Measurements from ENCODE around the gene ABCC1. TPM values are rescaled to one million over a fixed set of nuclear protein-coding genes. Genes with fewer than 3 reads are reported as not detected.
A peak's percentile ranks its signal among the peaks of the same experiment; 100 is the strongest.

Gene ABCC1
- total RNA-seq, 1 experiment from 2014 or later, result 25.0 TPM

GRCh38 chr16:15946257-15947044 lies 3.0 kb upstream of the ABCC1 start:
- H3K36me3 ChIP-seq (ENCODE audit: insufficient read depth, low read length, poor library complexity, severe bottlenecking), result no peaks in the 10 kb centered on the region
- no TSS peak for BruUV-seq (replicated peaks)
- peaks cover 15% of the 10 kb centered on the region for H3K4me1 ChIP-seq (ENCODE audit: insufficient read depth, low read length, poor library complexity, severe bottlenecking)
- TF ChIP-seq EZH2 (IDR thresholded peaks at IDR 0.05; ENCODE audit: borderline replicate concordance, low read depth, low read length, poor library complexity, severe bottlenecking), result no peak
- no peak for TF ChIP-seq CTCF (conservative IDR thresholded peaks at IDR 0.05; ENCODE audit: low read depth, low read length)
- H3K9me3 ChIP-seq (ENCODE audit: low read depth, low read length, poor library complexity, severe bottlenecking), result no peaks in the 10 kb centered on the region
- intact Hi-C loops (cut with micrococcal nuclease; ENCODE audit: unreplicated experiment), result no loop called here
- peak overlapping the region; percentile 0 for H3K27ac ChIP-seq (ENCODE audit: low read depth, low read length, poor library complexity, severe bottlenecking)
- H3K4me3 ChIP-seq (ENCODE audit: low read depth, low read length, poor library complexity, severe bottlenecking), result no peak overlapping the region
- peak; percentile 62 for DNase-seq (ENCODE audit: low spot score)
- ChIA-PET CTCF (no interaction called here), POLR2A (ENCODE audit: low non-redundant PET) (no interaction called here)
- no peaks in the 10 kb centered on the region for H3K27me3 ChIP-seq (replicated peaks; ENCODE audit: insufficient read depth, low read depth, low read length, poor library complexity)

- H3K27ac ChIP-seq (ENCODE audit: low read depth, low read length, poor library complexity, severe bottlenecking), result no peak overlapping the region
- no TSS peak for BruUV-seq (replicated peaks)
- TF ChIP-seq EZH2 (IDR thresholded peaks at IDR 0.05; ENCODE audit: borderline replicate concordance, low read depth, low read length, poor library complexity, severe bottlenecking) (no peak), CTCF (conservative IDR thresholded peaks at IDR 0.05; ENCODE audit: low read depth, low read length) (no peak)
- POLR2A ChIA-PET (ENCODE audit: low non-redundant PET), result no interaction called here
- no peak overlapping the region for H3K4me3 ChIP-seq (ENCODE audit: low read depth, low read length, poor library complexity, severe bottlenecking)
- no peaks in the 10 kb centered on the region for H3K36me3 ChIP-seq (ENCODE audit: insufficient read depth, low read length, poor library complexity, severe bottlenecking)
- intact Hi-C loops (cut with micrococcal nuclease; ENCODE audit: unreplicated experiment), result no loop called here
- H3K27me3 ChIP-seq (replicated peaks; ENCODE audit: insufficient read depth, low read depth, low read length, poor library complexity), result no peaks in the 10 kb centered on the region
- H3K9me3 ChIP-seq (ENCODE audit: low read depth, low read length, poor library complexity, severe bottlenecking), result no peaks in the 10 kb centered on the region
- CTCF ChIA-PET, result no interaction called here
- peaks cover 15% of the 10 kb centered on the region for H3K4me1 ChIP-seq (ENCODE audit: insufficient read depth, low read length, poor library complexity, severe bottlenecking)
- DNase-seq (ENCODE audit: low spot score), result no peak
Observed at GRCh38 chr16:15947983-15948509, 1.4 kb upstream of the ABCC1 start.

DNA sequence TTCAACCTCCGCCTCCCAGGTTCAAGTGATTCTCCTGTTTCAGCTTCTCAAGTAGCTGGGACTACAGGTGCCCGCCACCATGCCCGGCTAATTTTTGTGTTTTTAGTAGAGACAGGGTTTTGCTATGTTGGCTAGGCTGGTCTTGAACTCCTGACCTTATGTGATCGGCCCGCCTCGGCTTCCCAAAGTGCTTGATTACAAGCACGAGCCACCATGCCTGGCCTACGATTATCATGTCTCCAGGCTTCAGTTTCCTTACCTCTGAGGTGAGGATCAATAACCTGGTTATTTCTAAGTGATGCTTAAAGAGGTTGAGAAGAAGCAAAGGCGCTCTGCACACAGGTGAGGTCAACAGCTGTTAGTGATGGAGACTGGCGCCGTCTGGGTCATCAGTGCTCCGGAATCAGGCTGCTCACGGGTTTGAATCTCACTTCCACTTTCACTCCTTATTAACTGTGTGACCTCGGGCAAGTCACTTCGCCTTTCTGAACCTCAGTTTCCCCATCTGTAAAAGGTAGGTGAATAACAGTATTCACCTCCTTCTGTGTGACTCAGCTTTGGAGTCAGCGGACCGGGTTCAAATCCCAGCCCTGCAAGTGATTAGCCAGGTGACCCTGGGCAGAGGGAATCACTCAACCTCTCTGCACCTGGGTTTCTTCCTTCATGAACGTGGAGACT lies 745 bp upstream of the ABCC1 start:
- peak overlapping the region; percentile 45 for H3K27ac ChIP-seq (ENCODE audit: low read depth, low read length, poor library complexity, severe bottlenecking)
- H3K27me3 ChIP-seq (replicated peaks; ENCODE audit: insufficient read depth, low read depth, low read length, poor library complexity), result no peaks in the 10 kb centered on the region
- peak overlapping the region; percentile 92 for H3K4me3 ChIP-seq (ENCODE audit: low read depth, low read length, poor library complexity, severe bottlenecking)
- intact Hi-C loops (cut with micrococcal nuclease; ENCODE audit: unreplicated experiment), result no loop called here
- no peak for TF ChIP-seq CTCF (conservative IDR thresholded peaks at IDR 0.05; ENCODE audit: low read depth, low read length)
- no peaks in the 10 kb centered on the region for H3K36me3 ChIP-seq (ENCODE audit: insufficient read depth, low read length, poor library complexity, severe bottlenecking)
- ChIA-PET CTCF (no interaction called here), POLR2A (ENCODE audit: low non-redundant PET) (no interaction called here)
- no peak for DNase-seq (ENCODE audit: low spot score)
- BruUV-seq (replicated peaks), result no TSS peak
- peaks cover 15% of the 10 kb centered on the region for H3K4me1 ChIP-seq (ENCODE audit: insufficient read depth, low read length, poor library complexity, severe bottlenecking)
- H3K9me3 ChIP-seq (ENCODE audit: low read depth, low read length, poor library complexity, severe bottlenecking), result no peaks in the 10 kb centered on the region
